NCI-H510A treated with DMSO at 0.1 percent for 48 hours (cell line): ENCODE measurements around the gene CROCC2.

ENCODE experiments used
- DNase-seq: peaks from one replicate; lab custom pipeline; 2025; lab: John Stamatoyannopoulos, UW

Gene CROCC2

DNA sequence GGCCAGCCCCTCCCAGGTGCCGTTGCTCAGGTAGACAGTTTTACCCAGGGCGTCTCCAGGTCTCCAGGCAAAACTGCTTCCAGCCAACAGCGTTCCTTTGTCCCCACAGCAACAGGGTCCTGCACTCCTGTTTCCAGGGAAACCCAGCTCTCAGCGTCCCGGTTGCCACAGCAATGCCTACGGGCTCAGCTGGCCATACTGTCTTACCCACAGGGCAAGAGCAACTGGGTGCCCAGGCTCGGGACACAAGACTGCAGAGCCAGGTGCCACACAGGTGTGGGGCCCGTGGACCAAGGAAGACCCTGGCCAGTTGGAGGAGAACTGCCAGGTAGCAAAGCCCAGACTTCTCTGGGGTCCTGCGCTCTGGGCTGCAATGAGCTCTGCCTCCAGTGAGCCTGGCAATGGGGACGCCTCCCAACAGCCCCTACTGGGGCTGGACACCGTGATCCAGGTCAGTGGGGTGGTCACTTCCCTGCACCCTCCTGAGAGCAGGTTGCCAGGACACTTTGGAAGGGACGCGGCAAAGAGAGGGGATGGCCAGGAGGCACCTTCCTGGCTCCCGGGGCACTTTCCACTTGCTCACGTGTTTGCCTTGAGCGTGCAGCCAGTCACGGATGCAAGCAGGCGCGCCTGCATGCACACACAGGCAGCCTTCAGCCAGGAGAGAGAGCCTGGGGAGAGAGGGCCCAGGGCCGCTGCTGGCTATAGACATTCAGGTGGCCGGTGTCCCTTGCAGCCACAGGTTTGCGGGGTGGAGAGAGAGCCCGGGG is at the start of gene CROCC2:
TSS of gene CROCC2 (plus strand) at position 196 of the 770 bp plus-strand sequence. CDS start at position 374, 178 bp downstream.
- no peak for DNase-seq

DNA sequence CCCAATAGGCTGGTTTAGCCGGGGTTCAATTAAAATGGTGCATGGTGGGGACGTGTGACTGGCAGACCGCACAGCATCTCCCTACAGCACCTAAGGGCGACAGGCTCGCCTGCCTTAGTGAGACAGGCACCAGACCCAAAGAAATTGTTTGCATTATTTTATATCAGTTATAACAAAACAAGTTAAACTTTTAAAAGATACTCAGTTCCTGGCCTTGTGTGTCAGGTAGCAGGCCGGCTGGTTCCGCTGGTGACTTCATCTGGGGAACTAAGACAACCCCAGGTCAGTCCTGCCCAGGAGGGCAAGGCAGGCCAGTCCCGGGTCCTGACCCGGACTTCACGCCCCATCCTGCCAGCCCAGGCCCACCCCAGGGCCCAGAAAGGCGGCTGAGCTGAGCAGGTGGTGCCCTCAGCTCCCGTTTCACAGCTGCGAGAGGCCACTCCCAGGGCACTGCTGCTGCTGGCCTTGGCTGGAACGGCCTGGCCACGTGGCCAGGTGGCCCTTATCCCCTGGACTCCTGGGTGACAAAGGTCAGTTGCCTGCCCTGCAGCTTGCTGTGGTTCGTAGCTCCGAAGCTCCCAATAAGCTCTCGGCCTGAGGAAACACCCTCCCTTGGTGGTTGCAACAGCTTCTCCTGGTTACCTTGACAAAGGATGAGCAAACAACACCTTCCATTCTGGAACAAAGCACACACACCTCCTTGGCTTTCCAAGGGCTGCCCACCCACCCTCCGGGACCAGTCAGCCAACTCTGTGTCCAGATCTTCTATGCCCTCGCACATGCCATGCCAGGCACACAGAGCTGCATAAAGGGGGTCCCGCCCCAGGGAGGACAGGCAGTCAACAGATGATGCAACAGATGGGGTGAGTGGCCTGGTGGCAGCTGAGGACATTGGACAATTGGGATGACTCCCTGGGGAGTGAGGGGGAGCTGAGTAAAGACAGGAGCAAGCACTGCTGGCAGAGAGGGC is 48.8 kb upstream of the CROCC2 start:
- DNase-seq = no peak

DNA sequence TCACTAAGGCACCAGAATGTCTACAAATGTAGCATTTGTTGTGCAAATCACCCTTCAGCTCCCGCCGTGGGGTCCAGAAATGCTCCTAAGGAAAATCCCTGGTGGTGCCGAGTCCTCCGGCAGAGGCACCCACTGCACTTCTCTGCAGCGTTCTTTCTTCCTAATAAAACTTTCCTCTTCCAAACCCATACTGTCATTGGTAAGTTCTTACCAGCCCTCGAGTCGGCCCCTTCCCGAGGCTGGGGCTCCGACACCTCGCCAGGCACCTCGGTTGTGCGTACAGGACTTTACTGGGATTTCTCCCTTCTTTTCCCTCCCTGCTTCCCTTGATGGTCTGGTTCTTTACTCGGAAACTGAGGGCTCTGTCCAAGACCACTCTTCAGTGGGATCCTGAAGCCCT is 47.8 kb upstream of the CROCC2 start:
- DNase-seq = no peak

DNA sequence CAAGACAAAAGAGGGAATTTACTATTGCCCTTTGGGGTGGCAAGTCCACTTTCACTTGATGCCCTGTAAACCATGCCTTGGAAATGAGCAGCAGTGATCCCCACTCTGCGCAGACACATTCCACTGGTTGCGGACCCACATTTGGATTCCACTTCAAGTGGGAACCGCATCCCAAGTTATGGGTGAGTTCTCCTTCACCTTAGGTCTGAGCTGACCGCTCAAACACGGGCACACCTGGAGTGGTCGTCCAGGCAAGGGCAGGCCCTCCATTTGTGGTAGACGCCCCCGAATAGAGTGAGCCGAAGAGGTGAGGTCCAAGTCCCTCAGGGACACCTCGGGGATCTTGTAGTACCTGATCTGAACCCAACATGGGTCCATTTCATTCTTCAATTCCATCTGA is 47.3 kb upstream of the CROCC2 start:
- DNase-seq = no peak

DNA sequence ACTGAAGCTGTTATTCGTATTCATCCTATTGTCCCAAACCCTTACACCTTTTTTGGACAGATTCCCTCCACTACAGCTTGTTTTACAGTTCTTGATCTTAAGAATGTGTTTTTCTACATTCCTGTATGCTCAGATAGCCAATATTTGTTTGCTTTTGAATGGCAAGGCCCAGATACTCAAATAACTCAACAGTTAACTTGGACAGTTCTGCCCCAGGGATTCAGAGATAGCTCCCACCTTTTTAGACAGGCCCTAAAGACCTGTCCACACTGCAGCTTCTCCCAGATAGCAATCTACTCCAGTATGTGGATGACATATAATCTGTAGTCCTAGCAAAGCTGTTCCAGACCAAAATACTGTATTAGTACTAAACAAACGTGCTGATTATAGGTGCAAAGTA is 44.6 kb upstream of the CROCC2 start:
- DNase-seq = no peak

DNA sequence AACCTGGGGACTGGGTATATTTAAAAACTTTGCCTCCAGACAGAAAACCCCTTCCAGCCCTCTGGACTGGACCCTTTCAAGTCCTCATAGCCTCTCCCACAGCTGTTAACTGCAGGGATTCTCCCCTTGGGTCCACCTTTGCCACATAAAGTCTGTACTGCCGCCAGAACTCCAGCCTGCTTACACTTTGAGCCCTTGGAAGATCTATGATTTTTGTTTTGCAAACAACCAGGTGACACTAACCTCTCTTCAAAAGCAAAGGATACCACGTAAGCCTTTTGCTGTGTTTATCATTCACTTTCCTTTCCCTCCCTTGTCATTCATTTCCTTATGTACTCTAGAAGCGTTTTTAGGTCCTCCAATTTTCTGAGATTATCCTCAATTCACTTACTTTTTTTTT is 41.7 kb upstream of the CROCC2 start:
- no peak for DNase-seq

DNA sequence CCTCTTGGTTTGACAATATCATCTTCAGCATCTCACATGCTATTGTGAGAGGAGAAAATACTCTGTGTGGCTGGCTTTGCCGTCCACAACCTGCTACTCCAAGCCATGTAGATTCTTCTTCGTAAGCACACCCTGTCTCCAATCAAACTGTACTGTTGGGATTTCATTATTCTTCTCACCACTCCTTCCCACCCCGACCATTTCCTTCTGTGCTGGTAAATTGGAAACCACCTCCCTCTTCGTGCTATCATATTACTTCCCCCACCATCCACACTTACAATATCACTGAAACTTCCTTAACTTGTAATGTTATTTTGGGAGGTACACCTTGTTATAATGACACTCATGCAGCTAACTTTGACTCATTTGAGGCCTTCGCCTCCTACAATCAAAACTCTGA is 40.7 kb upstream of the CROCC2 start:
- no peak for DNase-seq

DNA sequence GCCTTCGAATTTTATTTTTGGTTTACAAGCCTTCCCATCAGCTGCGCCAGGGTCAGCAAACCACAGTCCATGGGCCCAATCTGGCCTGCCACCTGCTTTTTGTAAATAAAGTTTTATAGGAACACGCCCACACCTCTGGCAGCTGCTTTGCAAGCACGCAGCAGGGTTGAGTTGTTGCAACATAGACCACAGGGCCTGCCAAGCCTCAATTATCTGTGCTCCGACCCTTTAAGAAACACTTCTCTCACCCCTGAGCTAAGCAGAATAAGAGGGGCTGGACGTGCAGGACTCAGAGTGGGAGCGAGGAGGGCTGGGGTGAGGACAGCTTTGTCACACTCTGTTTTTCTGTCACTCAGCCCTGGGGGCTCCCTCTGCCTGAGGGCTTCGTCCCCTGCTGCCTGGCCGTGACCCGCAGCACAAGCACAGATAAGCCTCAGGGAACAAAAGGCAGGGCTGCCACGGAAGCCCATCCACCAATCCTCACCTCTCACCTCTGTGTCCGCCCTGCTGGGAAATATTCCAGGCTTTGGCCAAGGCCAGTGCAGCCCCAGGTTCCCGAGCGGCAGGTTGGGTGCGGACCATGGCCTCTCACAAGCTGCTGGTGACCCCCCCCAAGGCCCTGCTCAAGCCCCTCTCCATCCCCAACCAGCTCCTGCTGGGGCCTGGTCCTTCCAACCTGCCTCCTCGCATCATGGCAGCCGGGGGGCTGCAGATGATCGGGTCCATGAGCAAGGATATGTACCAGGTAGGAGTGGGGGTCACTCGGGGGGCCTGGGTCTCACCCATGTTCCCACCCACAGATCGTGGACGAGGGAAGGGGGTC is 37.6 kb upstream of the CROCC2 start, which contains the start of gene AGXT:
TSS of gene AGXT (plus strand) at position 539 of the 823 bp plus-strand sequence. CDS start at position 581, 42 bp downstream.
- DNase-seq = peak; percentile 46

DNA sequence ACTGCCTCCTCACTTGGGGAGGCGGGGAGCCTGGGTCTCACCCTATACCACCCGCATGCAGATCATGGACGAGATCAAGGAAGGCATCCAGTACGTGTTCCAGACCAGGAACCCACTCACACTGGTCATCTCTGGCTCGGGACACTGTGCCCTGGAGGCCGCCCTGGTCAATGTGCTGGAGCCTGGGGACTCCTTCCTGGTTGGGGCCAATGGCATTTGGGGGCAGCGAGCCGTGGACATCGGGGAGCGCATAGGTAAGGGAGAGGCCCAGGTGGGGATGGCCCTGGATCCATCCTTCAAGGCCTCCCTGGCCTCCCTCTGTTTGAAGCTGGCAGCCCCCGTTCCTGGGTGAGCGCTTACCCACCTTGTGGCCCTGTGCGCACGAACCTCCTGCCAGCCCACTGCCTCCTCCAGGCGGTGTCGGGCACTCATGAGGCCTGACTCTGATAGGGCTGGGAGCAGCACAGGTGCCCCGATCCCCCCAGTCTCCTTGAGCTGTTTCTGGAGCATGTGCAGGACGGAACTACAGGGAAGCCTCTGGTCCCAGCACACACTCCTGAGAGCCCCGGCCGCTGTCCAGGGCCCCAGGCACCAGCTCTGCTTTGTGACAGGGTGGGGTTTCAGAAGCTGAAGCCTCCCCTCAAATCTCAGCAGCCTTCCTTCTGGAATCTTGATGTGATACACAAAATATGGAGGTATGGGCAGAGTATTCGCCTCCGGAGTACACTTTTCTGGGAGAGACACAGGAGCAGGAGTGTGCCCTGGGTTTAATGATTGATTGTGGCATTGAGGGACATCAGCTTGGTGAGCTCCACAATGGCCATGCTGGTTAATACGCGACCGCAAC is 36.8 kb upstream of the CROCC2 start:
- no peak for DNase-seq

DNA sequence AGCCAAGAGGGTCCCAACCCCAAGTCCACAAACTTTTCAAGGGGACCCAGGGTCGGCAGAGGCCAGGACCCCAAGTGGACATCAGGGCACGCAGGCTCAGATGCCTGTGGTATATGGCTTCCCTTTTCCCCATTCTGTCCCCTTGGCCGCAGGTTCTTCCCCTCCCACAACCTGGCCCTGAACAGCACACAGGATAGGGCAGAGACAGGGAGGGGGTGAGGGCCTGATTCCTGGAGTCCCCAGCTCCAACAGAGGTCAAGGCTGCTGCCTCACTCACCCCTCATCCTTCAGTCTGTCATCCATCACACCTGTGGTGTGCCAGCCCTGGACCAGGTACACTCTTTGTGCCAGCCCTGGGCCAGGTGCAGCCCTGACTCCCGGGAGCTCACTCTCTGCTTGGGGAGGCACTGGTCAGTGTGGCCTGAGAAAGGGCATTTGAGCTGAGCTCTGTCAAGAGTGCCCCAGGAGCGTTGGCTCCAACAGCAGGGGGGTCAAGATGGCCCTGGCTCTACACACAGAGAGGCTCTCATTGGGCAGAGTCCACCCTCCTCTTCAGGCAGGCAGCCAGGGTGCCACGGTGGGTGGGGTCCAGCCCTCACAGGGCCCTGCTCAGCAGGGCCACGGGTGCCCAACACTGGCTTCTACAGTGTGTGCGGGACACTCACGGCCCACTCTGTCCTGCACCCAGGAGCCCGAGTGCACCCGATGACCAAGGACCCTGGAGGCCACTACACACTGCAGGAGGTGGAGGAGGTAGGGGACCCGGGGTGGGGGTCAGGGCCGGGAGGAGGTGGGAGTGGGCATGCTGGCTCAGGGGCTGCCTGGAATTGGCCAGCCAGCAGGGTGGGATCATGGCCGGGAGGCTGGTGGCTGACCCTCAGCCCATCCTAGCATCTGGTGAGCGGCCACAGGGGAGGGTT is 35.9 kb upstream of the CROCC2 start:
- no peak for DNase-seq

DNA sequence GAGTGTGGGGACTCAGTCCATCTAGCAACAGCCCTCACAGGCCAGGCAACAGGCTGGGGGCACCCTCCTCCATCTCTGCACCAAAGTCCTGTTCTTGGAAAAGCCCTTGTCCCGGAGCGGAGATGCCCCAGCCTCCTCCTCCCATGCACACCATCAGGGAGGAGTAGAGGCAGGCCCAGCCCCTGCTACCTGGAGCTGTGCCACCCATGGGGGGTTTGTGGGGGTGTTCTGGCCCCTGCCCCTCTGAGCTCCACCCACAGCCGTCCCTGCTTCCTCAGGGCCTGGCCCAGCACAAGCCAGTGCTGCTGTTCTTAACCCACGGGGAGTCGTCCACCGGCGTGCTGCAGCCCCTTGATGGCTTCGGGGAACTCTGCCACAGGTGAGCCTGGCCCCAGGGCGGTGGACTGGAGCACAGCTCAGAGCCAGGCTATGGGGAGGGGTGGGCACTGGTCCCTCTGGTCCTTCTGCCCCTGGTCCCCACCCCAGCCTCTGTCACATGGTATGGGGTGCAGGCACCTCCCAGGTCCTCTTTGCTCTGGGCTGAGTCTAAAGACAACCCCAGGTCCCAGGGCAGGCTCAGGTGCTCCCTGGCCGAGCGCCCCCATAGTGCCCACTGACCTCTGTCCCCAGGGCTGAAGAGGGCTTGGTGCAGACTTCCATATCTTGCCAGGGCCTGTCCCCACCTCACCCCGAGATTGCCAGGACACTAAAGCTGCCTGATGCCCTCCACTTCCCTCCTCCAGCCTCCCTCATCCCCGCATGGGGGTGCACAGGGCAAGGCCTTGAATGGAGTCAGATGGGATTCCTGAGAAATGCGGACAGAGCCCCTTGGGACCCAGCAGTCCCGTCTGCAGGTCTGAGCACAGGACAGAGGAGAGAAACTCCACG is 34.8 kb upstream of the CROCC2 start:
- no peak for DNase-seq

DNA sequence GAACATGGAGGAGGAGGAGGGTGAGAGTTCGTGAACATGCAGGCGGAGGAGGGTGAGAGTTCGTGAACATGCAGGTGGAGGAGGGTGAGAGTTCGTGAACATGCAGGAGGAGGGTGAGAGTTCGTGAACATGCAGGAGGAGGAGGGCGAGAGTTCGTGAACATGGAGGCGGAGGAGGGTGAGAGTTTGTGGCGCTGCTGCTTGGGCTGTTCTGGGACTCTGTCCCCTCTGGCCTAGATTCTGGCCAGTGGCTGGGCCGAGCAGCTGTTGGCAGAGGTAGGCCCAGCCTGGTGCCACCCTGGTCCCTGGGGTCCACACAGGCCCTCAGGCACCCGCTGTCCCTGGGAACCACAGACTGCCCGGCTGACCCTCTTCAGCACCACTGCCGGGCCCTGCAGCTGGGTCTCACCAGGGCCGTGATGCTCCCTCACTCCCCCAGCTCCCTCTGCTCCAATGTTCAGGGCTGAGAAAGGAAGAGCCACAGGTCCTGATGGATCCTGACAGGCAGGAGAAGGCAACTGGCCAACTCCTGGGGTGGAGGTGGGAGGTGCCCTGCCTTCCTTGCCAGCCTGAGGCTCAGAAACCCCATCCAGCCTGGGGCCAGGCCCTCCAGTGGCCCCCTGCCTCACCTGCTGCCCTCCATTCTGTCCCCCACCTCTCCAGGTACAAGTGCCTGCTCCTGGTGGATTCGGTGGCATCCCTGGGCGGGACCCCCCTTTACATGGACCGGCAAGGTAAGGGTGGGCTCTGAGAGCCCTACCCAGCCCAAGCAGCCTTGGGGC is 33.6 kb upstream of the CROCC2 start:
- no peak for DNase-seq

DNA sequence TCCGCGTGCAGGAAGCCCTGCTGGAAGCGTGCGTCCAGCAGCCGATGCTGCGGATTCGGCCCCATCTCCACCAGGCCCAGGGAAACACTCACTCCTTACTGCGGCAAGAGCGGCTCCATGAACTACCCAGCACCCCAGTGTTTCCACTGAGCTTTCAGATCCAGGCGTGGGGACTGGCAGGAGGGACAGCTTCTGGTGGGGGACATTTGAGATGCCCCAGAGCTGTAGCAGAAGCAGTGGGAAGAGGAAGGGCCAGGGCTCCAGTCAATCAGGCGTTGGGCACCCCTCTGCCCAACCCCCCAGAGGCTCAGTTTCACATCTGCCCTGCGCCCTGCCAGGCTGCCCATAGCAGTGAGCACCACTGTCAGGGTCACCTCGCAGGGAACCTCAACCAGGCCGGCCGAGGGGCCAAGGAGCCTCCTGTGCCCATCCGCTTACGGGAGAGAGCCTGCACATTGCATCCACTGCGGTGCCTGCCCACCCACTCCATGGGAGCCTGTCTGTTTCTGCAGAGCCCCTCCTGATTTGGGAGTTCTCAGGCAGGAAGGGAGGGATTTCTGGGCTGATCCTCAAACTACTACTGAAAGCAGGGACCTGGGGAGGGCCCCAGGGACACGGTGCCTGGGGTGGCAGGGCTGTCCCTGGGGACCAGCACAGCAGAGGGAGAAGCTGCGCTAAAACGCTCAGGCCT is 32.9 kb upstream of the CROCC2 start:
- no peak for DNase-seq

DNA sequence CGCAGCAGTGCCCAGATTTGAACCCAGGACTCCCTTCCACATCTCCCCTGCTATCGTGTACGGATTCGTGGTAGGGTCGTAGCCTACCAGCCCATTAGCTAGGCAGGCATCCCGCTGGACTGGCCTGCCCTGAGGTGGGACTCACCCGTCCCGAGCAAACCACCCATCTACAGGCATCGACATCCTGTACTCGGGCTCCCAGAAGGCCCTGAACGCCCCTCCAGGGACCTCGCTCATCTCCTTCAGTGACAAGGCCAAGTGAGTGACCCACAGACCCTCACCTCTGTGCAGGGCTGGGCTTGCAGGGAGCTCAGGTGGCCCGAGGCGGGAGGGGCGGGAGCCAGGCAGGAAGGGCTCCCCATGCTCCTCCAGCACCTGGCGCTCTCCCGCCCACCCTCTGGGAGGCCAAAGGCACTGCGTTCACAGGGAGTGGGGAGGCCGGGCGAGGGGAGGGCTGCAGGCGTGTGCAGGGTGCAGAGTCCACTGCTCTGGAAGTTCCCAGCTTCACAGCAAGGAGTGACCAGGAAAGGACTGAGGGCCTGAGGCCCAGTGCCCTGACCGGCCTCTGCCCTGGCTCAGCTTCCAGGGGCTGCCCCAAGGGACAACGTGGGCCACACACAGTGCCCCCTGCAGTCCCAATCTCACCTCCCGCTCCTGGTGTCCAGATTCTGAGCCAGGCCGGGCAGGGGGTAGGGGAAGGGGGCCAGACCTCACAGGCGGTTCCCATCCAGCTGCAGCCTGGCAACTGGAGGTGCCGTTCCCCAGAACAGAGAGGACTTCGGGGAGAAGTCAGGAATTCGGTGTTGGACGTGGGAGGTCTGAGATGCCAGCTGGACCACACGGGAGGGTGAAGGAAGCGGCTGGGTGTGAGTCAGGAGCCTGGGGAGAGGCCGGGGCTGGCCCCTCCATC is 32.1 kb upstream of the CROCC2 start:
- no peak for DNase-seq

DNA sequence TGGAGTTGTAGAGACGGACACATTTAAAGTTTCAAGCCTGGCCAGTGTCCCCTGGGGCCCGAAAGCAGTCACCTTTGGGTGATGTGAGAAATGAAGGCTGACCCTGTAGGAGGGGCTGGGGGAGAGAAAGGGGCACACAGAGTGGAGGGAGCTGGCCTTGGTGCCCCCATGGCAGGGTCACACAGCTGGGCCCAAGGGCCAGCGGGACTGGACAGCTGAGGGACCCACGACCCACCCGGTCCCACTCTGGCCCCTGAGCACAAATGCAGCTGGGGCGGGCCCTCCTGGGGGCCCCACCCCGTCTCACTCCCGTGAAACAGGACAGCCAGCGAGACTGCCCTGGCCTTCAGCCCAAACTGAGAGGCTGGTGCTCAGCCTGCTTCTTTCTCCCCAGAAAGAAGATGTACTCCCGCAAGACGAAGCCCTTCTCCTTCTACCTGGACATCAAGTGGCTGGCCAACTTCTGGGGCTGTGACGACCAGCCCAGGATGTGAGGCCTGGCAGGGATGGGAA is 31.4 kb upstream of the CROCC2 start:
- DNase-seq = no peak
